IPS DF 19.7 (cell line): Measurements from ENCODE around the gene MEG3.

ENCODE experiments used
- DNase-seq: peaks from one replicate; pipeline ENCODE4 v3.0.0-alpha.2; 2013; ENCODE audit warnings: low read depth, low spot score

The MEG3 gene

DNA sequence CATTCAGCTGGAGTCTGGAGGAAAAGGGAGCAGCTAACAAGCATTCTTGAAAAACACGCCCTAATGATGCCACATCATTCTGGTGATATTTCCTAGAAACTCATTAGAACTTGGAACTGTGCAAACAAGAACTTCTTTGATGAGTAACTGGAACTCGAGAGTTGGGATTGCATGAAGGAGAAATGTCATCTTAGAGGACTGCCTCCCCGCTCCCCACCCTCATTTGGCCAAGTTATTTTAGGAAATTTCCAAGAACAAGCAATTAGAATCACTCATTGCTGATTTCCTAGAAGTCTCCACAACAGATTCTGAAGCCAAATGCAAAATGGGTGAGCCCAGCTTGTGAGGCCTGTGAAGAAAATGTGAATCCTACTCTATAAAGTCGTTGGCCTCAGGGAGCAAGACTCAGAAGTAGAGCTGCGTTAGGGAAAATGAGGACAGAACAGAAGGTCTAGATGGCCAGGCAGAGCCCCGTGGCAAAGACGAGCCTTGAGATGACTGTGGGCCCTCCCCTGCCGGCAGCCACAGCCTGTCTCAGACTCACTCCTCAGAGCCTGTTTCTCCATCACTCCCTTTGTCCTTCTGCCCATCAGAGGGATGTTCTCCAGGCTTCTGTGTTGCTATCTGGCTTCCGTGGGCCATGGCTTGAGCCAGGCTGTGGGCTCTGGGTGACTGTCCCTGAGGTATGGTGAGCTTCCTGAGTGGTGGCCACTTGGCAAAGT, 39.2 kb downstream of the MEG3 start:
- no peak for DNase-seq

DNA sequence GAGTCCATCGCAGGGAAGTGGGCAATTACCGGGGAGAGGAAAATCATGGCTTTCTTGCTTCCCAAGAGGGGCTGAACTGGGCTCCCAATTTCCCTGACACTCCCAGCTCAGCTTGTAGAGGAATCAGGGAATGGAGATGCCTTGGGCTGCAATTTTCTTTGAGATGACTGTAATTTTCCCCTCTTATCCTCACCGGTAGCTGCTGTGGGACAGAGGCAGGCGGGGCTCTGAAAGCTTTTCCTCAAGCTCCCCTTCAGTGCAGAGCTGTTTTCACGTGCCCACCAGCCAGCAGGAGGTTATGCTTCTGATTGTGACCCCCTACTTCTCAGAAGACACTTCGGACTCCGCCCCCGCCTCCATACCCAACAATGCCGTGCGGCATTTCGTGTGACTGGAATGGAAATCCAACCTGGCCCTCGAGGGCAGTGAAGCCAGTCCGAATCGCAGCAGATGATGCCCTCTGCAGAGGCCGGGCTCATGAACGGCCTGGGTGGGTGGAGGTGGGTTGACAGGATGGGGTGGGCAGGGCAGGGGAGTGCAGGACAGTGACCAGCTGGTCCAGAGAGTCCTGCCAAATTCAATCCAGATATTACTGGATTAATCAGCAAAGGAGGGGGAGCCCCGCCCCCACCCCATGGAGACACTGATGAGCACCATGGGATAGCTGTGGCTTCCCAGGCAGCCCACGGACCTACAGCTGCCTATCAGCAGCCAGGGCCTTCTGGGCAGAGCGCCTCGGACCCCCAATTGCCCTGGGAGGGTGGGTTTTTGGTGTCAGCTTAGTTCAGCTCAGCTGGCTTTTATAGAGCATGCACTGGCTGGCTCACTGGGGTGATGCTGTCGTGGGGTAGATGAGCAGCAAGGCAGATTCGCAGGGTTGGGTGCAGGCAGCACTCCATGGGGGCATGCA, 40.0 kb downstream of the MEG3 start:
- no peak for DNase-seq

DNA sequence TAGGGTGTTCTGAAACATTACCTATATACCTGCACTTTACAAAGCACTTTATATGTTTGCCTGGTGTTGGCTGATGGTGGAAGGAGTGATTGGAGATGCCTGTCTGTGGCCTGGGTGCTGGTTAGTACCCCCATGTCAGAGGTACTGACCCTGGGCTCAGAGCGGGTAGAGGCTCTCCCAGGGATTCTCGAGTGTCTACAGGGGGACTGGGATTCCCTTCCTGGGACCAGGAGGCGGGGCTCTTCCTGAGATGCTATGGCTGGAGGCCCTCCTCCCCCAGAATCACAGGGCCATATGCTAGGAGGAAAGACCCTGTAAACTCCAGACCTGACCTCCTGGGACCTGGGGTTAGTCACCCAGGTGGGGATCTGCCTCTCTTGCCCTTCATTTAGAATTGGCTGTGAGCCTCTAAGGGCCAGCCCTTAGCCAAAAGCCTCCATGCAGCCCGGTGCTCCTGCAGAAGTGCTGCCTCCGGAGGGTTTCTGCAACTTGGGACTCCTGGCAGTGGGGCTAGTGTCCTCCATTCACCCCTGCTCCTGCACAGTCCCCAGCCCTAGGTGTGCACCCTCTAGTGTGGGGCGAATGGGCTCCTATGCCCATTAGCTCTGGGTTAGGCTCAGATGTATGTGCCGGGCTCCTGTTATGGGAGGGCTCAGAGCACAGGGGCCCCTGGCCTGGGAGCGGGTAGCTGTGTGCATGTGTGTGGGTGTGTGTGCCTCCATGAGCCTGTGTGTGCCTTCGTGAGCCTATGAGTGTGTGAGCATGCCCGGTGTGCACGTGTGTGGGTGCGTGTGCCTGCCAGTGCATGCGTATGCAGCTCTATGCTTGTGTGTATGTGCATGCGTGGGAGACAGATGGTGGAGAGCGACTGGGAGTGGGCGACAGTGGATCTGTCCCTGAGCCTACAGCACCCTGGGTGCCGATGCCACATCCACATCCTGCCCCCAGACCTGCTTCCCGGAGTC, 41.0 kb downstream of the MEG3 start:
- no peak for DNase-seq

DNA sequence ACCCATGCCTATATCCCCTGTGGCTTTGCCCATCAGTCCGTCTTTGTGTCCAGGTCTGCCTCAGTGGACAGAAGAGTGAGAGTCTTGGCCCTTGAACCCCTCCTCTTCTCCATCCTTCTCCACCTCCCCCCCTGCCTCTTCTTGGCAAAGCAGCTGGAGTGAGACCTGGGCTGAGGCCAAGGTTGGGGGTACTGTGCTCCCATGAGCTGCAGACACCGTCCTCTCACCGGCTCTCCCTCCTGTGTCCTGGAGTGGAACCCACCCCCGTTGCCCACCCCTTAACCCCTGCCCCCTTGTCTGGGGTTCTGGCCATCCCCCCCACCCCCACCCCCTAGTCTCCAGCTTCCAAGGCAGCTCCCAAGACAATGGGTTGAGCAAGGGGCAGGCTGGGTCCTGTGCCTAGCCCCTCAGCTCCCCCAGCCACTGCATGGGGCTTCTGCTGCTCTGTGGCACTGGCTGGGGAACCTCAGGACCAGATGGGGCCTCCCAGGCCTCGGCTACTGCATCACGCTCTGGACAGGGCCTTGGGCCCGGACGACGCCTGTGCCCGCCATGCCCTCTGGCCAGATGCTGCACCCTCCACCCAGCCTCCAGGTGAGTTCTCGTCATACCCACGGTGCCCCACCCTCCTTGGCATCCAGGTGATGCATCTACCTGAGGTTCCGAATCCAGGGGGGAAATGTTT, 41.9 kb downstream of the MEG3 start:
- DNase-seq, result no peak

DNA sequence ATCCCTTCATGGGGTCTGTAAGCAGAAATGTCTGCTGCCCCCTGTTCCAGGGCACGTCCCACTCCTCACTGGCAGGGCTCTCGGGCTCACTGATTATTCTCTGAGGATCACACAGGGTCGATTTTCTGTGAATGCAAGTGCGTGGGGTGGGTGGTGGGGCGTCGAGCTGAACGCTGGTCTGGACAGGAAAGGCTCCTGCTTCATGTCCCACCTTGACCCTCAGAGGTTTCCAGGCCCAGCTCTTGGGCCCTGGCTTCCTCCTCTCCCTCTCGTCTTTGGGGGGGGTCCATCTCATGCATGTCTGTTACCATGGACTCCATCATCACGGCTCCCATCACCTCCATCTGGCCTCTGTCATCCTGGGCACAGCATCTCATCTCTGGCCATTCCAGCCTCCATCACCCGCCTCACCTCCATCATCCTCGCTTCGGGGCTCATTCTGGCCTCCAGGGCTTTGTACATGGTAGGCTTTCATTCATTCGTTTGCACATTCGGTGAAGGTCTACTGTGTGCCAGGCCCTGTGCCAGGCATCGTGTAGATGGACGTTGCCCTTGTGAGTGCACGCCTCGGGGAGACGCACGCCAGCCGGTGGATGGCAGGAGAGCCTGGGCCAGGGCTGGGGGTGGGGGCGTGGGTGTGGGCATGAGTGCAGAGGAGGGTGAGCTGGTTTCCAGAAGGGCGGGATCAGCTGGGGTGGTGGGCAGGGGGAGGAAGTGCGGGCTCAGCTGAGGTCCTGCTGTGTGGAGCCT, 42.9 kb downstream of the MEG3 start:
- DNase-seq, result no peak

DNA sequence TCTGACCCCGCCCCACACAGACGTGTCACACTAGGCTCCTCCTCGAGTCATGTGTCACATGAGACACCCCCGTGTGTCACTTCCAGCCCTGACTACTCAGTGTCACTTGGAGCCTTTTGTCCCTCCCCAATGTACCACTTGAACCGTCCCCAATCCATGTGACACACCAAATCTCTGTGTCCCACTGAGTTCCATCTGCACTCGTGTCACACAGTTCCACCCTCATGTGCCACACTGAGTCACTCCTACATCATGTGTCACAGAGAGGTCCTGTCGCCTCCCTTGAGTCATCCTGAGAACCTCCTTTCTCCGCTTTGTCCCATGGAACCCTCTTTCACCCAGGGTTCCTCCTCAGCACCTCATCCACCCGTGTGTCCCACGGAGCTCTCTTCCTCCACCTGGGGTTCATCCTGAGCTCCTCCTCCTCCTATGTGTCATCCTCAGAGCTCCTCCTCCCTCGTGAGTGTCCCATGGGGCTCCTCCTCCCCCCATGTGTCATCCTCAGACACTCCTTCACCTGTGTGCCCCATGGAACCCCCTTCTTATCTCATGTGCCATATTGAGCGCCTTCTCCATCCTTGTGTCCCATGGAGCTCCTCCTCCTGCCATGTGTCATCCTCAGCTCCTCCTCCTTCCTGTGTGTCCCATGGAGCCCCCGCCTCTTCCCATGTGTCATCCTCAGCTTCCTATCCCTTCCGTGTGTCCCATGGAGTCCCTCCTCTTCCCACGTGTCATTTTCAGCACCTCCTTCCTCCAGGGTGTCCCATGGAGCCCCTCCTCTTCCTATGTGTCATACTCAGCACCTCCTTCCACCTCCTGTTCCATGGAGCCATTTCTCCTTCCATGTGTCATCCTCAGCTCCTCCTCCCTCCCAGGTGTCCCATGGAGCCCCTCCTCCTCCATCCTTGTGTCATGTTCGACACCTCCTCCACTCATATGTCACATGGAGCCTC, 45.6 kb downstream of the MEG3 start:
- DNase-seq, result no peak

DNA sequence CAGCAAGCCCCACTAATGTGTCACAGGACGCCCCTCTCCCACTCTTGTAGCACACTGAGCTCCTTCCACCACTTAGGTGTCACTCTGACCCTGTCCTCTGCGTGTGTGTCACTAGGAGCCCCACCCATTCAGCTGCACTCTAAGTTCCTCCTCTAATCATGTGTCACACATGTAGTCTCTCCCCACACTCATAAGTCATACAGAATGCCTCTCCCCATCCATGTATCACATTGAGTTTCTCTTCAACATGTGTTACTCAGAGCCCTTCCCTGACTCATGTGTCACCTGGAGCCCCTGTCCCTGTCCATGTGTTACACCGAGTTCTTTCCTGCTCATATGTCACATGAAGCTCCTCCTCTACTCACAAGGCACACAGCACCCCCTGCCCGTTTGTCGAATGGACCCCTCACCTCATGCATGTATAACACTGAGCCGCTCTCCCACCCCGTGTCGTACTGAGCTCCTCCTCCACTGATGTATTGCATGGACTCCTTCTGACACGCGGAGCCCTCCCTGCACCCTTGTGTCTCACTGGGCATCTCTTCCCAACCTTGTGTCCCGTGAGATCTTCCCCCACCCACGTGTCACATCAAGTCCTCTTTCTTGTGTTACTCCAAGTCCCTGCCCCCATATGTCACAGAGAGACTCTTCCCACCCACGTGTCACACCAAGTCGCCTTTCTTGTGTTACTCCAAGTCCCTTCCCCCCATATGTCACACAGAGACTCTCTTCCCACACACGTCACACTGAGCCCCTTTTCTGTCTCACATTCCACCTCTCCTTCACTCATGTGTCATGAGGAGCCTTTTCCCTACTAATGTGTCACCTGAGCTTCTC, 46.6 kb downstream of the MEG3 start:
- DNase-seq, result no peak

DNA sequence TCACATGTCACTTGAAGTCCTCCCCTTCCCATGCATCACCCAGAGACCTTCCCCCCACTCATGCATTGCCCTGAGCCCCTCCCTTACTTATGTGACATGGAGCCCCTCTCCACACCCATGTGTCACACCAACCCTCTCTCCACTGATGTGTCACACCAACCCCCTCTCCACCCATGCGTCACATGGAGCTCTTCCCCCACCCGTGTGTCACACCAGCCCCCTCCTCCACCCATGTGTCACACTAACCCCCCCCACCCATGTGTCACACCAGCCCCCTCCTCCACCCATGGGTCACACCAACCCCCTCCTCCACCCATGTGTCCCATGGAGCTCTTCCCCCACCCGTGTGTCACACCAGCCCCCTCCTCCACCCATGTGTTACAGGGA, 47.2 kb downstream of the MEG3 start:
- DNase-seq, result no peak

DNA sequence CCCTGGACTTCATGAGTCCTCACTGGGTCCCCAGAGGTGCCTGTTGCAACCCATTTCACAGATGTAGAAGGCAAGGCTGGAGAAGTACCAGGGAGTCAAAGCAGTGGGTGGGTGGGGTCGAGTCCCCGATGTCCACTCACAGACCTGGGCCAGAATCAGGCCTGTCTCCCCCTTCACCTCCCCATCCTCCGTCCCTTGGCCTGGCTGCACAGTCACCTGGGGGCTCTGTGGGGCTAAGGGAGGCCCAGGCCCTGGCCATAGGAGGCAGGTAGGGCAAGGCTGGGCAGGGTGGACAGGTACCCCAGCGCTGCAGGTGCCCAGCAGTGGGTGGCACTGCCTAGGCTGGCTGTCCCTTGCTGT, 48.1 kb downstream of the MEG3 start:
- no peak for DNase-seq

DNA sequence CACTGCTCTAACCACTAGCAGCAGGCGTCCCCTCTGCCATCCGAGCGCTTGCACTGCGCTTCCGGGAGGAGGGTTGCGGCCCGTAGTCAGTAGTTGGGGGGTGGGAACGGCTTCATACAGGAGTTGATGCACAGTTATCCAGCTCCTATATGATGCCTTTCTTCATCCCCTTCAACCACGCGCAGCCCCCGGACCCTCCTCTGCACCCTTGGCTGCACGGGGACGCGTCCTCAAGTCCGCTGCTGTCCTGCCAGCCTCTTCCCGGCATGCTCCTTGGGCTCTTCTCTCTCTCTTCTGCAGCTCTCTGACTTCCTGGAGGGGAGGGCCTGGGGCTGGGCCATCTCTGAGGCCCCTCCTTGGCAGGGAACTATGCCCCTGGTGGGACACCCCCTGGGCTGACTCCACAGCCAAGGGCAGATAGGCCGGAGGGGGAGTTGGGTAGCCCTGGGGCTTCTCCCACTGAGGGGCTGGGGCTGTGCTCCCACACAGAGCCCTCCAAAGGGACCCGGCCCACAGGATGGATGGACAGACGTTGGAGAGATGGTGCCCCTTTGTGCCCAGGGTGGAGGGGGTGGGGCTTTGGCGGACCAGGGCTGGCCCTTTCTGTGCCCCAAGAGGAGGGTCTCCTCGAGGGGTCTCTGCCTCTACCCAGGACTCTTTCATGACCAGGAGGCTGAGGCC, 48.6 kb downstream of the MEG3 start:
- DNase-seq, result no peak

DNA sequence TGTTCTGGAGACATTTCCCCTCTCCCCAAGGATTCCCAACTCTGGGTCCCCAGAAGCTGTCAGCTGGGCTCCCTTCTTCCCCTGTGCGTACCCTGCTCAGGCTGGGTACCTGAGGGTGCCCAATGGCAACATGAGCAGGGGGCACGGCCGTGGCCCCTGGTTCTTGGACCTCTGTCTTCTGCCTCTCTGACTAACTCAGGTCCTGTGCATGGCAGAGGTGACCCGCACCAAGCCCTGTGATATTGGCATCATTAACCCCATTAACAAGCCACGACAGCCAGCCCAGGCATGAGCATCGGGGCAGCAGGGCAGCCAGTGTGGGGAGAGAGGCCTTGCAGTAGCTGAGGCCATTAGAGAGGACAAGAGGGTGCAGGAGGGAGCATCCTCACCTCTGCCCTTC, 49.2 kb downstream of the MEG3 start:
- DNase-seq, result no peak

DNA sequence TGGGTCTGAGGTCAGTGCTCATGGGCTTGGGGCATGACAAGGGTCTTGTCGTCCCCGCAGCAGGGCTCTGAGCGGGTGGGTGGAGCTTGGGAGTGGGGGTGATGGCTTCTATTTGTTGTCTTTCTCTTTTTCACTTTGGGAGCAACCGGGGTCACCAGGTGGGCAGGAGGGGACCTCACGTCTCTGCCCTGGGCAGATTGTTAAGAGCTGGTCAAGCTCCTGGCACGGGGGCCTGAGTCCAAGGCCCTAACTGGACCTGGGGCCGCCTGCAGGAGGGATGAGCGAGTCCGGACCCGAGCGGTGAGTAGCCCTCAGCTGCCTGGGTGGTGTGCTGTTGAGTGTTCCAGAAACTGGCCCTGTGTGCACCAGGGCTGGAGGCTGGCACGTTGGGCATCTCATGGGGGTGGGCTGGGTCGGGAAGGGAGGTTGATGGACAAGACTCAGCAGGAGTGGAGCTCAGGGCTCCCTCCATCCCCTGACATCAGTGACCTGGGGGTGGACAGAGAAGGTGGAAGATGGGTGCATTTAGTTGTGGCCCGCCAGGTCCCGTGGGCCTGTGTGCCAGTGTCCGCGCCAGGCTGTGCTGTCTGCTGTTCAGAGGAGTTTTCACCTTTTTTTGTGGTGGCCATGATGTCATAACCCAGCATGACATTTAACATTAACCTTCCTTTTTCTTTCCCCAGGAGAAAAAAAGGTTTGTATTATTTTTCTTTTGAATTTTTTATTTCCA, 50.1 kb downstream of the MEG3 start:
- no peak for DNase-seq

DNA sequence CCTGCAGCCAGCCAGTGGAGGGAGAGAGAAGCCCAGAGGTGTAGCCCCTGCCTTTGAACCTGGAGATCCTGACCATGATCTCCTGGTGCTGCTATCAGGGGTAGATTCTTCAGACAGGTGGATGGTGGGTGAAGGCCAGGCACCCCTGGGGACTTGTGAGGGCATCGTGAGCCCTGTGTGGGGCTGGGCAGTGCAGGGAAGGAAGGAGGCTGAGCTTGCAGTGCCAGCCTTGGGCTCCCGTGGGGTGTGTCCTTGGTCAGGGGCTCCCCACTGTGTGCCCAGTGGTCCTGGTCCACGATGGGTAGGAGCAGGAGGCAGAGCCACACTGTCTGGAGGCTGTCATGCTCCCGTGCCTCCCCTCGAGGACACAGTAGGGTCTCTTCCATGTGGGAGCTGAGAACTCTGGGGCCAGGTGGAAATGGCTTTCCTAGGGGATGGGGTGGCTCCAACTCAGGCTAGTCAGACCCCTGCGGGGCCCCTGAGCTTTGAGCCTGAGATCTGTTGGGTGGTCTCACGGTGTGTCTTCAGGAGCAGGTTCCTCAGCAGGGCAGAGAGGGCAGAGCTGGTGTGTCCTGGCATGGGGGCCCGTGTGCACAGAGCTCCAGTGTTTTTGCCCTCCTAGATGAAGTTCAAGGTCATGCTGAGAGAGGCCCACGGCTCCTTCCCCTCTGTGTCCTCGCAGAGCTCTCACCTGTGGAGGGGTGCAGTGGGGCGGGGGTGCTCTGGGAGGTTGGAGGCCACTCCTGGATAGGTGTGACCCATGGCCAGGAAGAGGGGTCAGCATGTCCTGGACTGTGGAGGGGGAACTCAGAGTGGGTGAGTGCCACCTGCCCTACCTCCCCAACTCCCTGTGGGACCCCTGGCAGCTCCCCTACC, 52.6 kb downstream of the MEG3 start:
- no peak for DNase-seq

DNA sequence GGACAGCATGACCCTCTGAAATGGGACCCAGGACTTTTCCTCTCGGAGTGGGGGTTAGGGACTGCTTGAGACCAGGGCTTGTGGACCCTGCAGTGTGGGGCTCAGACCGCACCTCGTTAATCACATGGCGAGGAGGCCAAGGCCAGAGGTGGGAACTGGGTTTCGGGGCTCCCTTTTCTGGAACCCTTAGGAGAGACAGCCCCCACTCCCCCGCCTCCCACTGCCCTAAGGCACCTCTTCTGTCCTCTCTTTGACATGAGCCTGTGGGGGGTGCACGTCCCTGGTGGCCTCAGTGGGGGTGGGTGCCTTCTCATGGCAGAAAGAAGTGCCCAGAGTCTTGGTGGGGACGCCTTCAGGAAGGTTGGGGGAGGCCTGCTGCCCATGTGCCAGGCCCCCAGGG, 53.3 kb downstream of the MEG3 start:
- DNase-seq, result no peak

DNA sequence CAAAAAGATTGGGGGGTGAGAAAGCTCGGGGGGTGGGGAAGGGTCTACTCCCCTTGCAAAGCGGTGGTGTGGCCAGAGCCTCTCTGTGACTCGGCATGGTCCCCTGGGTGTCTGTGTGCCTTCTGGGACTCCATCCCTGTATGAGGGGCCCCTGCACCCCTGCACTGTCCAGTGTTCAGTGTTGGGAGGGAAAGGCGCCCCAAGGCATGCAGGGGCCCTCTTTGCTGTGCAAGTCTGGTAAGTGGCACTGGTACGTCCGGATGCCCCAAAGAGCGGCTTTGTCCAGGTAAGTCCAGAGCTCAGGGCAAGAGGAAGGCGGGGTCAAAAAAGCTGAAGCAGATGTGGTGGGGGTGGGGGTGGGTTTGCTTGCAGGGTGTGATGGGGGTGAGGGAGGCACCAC, 53.9 kb downstream of the MEG3 start:
- DNase-seq, result no peak
